MG63 (cell line): ENCODE data around the gene PTPN1. TPM values are rescaled to one million over a fixed set of nuclear protein-coding genes. Genes with fewer than 3 reads are reported as not detected.
A peak's percentile ranks its signal among the peaks of the same experiment; 100 is the strongest.

Experiments
- DNase-seq: peaks from one replicate; pipeline ENCODE4 v3.0.0-alpha.2; 2020
- H3K27me3 ChIP-seq: fragments of 250-450 bp; sonication (Bioruptor Pico); 2 replicates; pipeline ENCODE4 v1.5.1; 2020; ENCODE audit warnings: mild to moderate bottlenecking, moderate library complexity
- H3K36me3 ChIP-seq: fragments of 250-450 bp; sonication (Bioruptor Pico); 2 replicates; pipeline ENCODE4 v1.5.1; 2020; ENCODE audit warnings: mild to moderate bottlenecking, moderate library complexity
- H3K4me3 ChIP-seq: fragments of 250-450 bp; sonication (Bioruptor Pico); 2 replicates; pipeline ENCODE4 v1.5.1; 2020; ENCODE audit warnings: mild to moderate bottlenecking, moderate library complexity
- H3K9me3 ChIP-seq: fragments of 250-450 bp; sonication (Bioruptor Pico); 2 replicates; pipeline ENCODE4 v1.5.1; 2020; ENCODE audit warnings: mild to moderate bottlenecking, moderate library complexity
- total RNA-seq: library from RNA; depleted of rRNA; stranded (reverse); fragments of >200 nt; shearing (Covaris generic); gene quantifications from 2 replicates; pipeline ENCODE4 v1.2.3, GENCODE V29; 2014; ENCODE audit warnings: low replicate concordance

The PTPN1 gene
- total RNA-seq, 1 experiment from 2014 or later = 37.1 TPM

DNA sequence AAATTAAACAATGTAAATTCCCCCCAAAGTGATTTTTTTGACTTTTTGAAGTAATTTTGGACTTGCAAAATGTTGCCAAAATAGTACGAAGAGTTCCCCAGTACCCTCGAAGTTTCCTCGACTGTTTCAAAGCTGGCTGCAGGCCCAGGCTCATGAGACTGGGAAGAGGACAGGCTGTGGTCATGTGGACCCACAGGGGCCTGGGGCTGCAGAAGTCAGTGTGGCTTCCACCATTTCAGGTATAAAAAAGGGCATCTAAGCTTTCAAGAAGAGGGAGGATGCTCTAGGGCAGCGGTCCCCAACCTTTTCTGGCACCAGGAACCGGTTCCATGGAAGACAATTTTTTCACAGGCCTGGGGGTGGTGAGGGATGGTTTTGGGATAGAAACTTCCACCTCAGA, 75.0 kb downstream of the PTPN1 start:
- Histone ChIP-seq H3K36me3 (peaks cover 80% of the 10 kb centered on the region), H3K4me3 (no peak overlapping the region), H3K9me3 (no peaks in the 10 kb centered on the region), H3K27me3 (no peaks in the 10 kb centered on the region)
- no peak for DNase-seq

GRCh38 chr20:50585678-50586077, 75.5 kb downstream of the PTPN1 start:
- DNase-seq = no peak
- Histone ChIP-seq H3K27me3 (no peaks in the 10 kb centered on the region), H3K4me3 (no peak overlapping the region), H3K36me3 (peaks cover 76% of the 10 kb centered on the region), H3K9me3 (no peaks in the 10 kb centered on the region)

DNA sequence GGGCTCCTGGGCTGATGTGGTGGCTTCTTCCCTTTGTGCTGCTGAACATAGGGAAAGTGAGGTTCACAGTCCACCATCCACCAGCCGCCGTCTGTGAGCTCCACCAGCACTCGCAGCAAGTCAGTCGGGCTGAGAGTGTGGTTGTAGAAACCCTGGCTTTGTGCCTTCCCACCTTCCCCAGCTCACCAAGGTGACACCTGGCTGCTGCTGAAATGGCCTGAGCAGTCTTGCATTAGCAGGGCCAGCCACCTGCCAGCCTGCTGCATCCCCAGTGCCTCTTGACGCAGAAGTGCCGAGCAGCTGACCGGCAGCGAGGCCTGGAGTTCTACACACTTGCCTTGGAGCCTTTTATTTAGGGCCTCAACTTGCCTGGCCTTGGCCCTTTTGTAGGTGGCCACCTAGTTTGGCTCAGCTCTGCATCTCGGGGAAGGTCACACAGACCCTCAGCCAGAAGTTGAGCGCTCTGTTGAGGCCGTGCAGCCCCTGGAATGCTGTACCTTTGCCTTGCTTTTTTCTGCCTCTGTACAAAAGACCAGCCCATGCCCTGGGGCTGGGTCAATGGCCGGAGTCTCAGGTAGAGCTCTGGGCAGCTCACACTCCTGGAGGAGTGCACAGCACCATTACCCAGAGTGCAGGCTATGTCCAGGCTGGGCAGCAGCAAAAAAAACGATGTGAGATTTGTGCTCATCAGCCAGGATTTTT, 76.5 kb downstream of the PTPN1 start:
- H3K36me3 ChIP-seq = peaks cover 67% of the 10 kb centered on the region
- H3K27me3 ChIP-seq = no peaks in the 10 kb centered on the region
- DNase-seq = no peak
- no peak overlapping the region for H3K4me3 ChIP-seq
- H3K9me3 ChIP-seq = no peaks in the 10 kb centered on the region

GRCh38 chr20:50587291-50587961, 77.2 kb downstream of the PTPN1 start:
- no peak for DNase-seq
- no peaks in the 10 kb centered on the region for H3K9me3 ChIP-seq
- no peaks in the 10 kb centered on the region for H3K27me3 ChIP-seq
- no peak overlapping the region for H3K4me3 ChIP-seq
- H3K36me3 ChIP-seq = peaks cover 64% of the 10 kb centered on the region

GRCh38 chr20:50588034-50588736, 78.0 kb downstream of the PTPN1 start:
- no peak overlapping the region for H3K4me3 ChIP-seq
- H3K36me3 ChIP-seq = peaks cover 57% of the 10 kb centered on the region
- no peaks in the 10 kb centered on the region for H3K9me3 ChIP-seq
- DNase-seq = peak; percentile 70
- H3K27me3 ChIP-seq = no peaks in the 10 kb centered on the region

DNA sequence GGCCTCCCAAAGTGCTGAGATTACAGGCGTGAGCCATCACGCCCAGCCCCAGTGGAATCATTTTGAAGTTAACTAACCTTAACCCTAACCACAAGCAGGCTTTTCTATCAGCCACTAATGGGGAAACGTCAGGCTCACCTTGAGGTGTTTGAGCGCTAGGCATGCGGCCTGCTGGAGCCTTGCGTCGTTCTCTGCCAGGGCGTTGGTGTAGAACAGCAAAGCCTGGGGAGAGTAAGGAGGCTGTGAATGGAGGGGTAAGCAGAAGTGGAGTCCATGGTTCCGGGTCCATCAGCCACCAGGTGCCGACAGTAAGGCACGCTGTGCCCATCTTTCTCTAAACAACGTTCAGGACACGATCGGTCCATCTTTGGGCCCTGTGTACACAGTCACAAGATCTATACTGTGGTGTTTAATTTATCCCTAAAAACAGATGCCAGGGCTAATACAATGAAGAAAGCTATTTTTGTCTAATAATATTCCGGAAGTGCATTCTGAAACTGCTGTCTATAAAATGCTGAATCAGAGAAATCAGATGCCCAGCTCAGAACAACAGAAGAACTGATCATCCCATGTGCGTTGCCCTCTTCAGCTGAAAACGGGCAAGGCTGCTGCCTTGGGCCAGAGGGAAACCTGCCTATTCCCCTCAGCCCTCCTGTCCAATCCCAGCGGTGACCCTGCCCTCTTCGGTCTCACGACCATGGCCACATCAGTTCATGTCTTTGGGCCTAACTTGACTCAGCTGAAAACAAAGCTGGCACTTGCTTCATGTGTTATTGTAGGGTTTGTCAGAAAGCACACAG, 79.6 kb downstream of the PTPN1 start:
- peaks cover 43% of the 10 kb centered on the region for H3K36me3 ChIP-seq
- no peak overlapping the region for H3K4me3 ChIP-seq
- no peaks in the 10 kb centered on the region for H3K27me3 ChIP-seq
- no peaks in the 10 kb centered on the region for H3K9me3 ChIP-seq
- DNase-seq = no peak

DNA sequence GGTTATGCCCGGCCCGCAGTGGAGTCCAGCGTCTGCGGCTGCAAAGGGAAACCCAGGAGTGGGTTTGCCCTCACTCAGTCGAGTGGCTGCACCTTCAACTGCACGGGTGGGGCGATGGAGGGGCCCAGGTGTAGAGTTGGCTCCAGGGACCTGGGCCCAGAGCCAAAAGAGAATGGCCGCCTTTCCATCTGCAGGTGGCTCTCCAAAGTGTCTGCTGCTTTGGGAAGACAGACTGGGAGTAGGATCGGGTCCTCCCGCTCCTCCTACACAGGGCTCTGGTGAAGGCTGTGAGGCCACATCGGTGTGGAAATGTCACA, 80.1 kb downstream of the PTPN1 start:
- no peak for DNase-seq
- no peak overlapping the region for H3K4me3 ChIP-seq
- peaks cover 37% of the 10 kb centered on the region for H3K36me3 ChIP-seq
- no peaks in the 10 kb centered on the region for H3K9me3 ChIP-seq
- H3K27me3 ChIP-seq = no peaks in the 10 kb centered on the region

GRCh38 chr20:50591233-50591852, 81.2 kb downstream of the PTPN1 start:
- Histone ChIP-seq H3K36me3 (peaks cover 29% of the 10 kb centered on the region), H3K9me3 (no peaks in the 10 kb centered on the region), H3K4me3 (no peak overlapping the region), H3K27me3 (no peaks in the 10 kb centered on the region)
- DNase-seq = no peak

DNA sequence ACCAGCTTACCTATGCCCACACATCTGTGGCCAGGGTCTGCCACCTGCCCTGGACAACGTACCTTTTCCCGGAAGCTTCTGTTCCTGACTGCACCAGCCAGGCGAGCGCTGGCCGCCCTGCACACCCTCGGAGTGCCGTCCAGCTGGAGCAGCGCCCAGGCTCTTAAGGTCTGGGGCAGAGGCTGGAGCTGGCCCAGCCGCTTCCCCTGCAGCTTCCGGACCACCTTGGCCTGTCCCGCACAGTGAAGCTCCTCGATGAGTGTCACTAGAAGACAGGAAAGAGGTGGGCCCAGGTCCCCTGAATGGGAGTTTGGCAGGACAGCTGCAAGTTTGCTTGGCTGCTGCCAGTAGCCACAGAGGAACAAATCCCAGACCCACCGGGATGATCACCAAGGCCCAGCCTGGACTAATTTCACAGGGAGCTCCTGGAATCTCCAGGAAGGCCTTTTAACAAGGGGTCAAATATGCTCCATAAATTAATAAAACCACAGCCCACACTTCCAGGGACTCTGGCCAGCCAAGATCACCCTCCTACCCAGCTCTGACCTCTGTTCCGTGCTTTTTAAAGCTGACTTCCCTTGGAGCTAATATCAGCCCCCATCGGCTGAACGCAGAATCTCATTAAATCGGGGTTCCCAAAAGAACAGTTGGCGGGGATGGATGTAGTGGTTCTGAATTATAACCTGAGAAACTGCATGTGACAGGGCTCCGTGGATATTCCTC, 82.3 kb downstream of the PTPN1 start:
- Histone ChIP-seq H3K9me3 (no peaks in the 10 kb centered on the region), H3K36me3 (peaks cover 21% of the 10 kb centered on the region), H3K27me3 (no peaks in the 10 kb centered on the region), H3K4me3 (no peak overlapping the region)
- no peak for DNase-seq

DNA sequence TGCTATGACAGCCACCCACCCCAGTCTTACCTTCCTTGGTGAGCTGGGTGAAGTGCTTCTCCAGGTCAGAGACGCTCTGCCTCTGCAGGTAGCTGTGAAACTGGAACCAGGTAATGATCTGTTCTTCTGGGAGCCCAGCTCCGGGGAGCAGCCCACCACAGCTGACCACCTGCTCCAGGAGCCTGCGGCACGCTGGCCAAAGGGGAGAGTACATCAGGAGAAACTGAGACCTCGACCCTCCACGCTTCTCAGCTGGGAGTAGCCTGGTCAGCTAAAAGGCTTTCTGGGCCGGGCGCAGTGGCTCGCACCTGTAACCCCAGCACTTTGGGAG, 82.8 kb downstream of the PTPN1 start:
- no peaks in the 10 kb centered on the region for H3K27me3 ChIP-seq
- H3K9me3 ChIP-seq = no peaks in the 10 kb centered on the region
- DNase-seq = no peak
- peaks cover 16% of the 10 kb centered on the region for H3K36me3 ChIP-seq
- no peak overlapping the region for H3K4me3 ChIP-seq

DNA sequence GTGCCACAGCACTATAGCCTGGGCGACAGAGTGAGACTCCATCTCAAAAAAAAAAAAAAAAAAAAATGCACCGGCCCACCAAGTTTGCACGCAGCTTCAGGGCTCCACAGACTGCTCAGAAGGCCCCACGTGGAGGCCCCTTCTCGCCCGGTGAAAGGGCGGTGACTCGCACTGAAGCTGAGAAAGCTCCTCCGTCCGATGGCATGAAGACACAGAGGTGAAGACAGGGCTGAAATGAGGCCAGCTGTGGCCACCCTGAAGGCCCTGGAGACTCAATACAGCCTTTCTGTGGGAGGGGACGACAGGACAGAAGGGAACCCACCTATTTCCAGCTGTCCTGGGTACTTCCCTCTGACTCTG, 84.0 kb downstream of the PTPN1 start:
- peaks cover 11% of the 10 kb centered on the region; the same call in 1 of the 2 replicates for H3K36me3 ChIP-seq
- H3K4me3 ChIP-seq = no peak overlapping the region
- DNase-seq = no peak
- no peaks in the 10 kb centered on the region for H3K27me3 ChIP-seq
- H3K9me3 ChIP-seq = no peaks in the 10 kb centered on the region

DNA sequence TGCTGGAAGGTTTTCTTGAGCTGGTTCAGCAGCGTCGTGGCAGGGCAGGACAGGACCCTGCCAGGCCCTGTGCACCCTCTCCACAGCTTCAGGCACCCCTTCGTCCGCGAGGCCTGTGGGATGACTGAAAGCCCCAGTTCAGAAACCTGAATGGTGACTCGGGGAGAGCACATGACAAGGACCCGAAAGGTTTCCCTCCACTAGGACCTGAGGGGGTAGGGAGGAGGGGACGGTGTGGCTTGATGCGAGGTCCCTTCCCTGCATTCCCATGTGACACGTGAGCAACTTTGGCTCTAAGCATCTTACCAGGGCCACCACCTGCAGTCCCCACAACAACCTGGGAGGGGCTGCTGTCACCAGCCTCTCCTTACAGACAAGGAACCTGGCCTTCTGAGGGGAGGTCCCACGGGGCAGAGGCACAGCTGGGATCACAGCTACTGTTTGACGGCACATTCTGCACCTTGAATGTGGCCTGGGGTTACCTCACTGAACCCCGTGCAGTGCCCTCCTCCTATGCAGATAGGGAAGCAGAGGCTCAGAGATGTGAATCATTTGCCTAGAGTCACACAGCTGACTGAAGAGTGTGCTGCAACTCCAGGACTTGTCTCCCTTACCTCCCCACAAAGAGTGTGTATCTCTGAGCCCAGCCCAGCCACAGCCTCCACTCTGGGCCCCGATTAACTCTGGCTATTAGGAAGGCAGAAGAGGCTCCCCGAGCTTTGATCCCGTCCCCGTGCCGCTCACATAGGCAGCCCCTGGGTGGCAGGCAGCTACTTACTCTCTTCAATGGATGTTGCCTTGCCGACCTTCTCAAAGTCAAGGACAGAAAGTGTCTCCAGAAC, 84.6 kb downstream of the PTPN1 start:
- no peak for DNase-seq
- Histone ChIP-seq H3K4me3 (no peak overlapping the region), H3K9me3 (no peaks in the 10 kb centered on the region), H3K27me3 (no peaks in the 10 kb centered on the region), H3K36me3 (peaks cover 7% of the 10 kb centered on the region; the same call in 1 of the 2 replicates)

- Histone ChIP-seq H3K9me3 (no peaks in the 10 kb centered on the region), H3K27me3 (no peaks in the 10 kb centered on the region), H3K4me3 (no peak overlapping the region), H3K36me3 (peaks cover 4% of the 10 kb centered on the region; the same call in 1 of the 2 replicates)
- no peak for DNase-seq
Measured at GRCh38 chr20:50595433-50595895, 85.3 kb downstream of the PTPN1 start.

GRCh38 chr20:50595988-50596693, 86.0 kb downstream of the PTPN1 start:
- Histone ChIP-seq H3K9me3 (no peaks in the 10 kb centered on the region), H3K4me3 (no peak overlapping the region), H3K27me3 (no peaks in the 10 kb centered on the region), H3K36me3 (peaks cover 4% of the 10 kb centered on the region; the same call in 1 of the 2 replicates)
- no peak for DNase-seq

GRCh38 chr20:50596694-50597021, 86.5 kb downstream of the PTPN1 start:
- Histone ChIP-seq H3K36me3 (peaks cover 4% of the 10 kb centered on the region; the same call in 1 of the 2 replicates), H3K27me3 (no peaks in the 10 kb centered on the region), H3K9me3 (no peaks in the 10 kb centered on the region), H3K4me3 (no peak overlapping the region)
- no peak for DNase-seq
